VCaP (cell line): ENCODE measurements around the gene IGSF9B.
A peak's percentile ranks its signal among the peaks of the same experiment; 100 is the strongest.

ENCODE experiments used
- H3K27ac ChIP-seq: fragments of 450-650 bp; 2 replicates; pipeline ENCODE4 v1.5.1; 2017
- TF ChIP-seq, protein P1 (sequence below): fragments of 450-650 bp; conservative IDR thresholded peaks from 2 replicates; pipeline ENCODE4 v1.5.1; 2017; ENCODE audit warnings: mild to moderate bottlenecking, moderate library complexity

IGSF9B gene

DNA sequence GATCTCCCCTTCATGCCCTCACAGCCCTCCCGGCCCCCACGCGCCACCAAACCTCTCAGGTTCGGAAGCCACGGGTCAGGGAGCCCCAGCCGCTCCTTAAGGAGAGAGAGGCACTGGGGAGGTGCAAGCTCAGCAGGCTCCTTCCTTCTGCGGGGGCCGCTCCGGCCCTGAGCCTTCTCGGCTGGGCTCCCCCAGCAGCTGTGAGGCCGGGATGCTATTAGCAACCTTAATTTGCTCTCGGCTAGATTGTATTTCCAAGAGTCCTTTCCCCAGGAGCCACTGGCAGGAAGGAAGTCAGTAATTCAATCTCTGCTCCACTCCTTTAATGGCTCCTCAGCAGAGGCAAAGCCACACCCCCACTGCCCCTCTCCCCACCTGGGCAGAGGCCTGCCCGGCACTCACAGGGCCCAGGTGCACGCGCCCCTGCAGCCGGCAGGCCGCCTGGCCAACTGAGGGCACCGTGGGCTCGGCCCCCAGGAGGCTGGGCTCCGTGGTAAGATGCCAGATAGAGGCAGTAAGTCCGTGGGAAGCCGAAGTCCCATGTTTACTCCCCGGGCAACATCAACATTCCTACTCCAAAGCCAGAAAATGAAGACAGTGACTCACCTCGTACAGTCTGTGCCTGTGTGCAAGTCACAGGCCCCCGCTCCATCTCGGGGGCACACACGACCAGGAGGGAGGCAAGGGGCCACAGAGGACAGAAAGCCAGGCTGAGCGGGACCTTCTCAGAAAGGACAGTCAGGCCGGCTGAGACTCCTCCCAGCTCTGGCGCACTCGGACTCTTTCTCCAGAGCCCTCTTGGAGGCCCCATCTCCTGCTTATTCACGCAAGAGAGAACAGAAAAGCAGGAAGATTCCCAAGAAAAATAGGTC lies 5.2 kb downstream of the IGSF9B start:
- TF ChIP-seq, protein P1, sequence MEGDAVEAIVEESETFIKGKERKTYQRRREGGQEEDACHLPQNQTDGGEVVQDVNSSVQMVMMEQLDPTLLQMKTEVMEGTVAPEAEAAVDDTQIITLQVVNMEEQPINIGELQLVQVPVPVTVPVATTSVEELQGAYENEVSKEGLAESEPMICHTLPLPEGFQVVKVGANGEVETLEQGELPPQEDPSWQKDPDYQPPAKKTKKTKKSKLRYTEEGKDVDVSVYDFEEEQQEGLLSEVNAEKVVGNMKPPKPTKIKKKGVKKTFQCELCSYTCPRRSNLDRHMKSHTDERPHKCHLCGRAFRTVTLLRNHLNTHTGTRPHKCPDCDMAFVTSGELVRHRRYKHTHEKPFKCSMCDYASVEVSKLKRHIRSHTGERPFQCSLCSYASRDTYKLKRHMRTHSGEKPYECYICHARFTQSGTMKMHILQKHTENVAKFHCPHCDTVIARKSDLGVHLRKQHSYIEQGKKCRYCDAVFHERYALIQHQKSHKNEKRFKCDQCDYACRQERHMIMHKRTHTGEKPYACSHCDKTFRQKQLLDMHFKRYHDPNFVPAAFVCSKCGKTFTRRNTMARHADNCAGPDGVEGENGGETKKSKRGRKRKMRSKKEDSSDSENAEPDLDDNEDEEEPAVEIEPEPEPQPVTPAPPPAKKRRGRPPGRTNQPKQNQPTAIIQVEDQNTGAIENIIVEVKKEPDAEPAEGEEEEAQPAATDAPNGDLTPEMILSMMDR, result no peak
- H3K27ac ChIP-seq, result peak overlapping the region; percentile 59

DNA sequence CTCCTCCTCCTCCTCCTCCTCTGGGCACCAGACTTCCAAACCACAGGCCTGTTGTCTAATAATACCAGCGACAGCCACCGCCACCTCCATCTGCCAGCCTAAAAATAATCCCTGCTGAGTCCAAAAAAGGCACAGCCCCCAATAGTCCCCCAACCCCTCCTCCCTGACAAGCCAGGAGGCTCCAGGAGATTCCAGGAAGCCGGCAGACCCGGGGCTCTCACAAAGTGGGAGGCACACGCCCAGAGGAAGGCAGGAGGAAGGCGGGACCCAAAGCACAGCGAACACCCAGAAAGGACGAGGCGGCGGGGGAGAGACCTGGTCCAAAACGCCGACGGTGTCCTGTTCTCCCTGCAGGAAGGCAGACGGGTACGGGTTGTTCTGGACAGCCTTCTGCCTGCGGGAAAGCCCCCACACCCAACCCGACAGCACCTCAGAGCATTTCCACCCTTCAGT lies 5.9 kb downstream of the IGSF9B start:
- H3K27ac ChIP-seq, result peak overlapping the region; percentile 59; the same call in 1 of the 2 replicates
- TF ChIP-seq, protein P1, result no peak

DNA sequence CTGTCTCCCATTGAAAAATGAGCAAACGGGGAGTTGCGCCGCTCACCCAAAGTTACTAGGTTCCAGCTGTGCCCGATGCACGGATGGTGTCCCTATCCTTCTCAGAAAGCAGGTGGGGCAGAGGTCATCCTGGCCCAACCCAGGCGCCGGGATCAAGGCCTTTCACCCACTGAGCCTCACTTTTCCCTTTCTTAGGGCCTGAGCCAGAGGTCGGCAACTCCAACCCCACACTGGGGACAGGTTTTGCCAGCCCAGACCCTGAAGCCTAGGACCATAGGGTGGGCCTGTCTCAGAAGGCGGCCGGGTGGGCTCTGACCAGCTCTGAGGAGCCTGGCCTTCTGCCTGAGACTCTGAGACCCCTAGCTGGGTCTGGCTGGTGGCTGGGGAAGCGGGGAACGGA lies 6.3 kb downstream of the IGSF9B start:
- peak overlapping the region; percentile 73; the same call in 1 of the 2 replicates for H3K27ac ChIP-seq
- TF ChIP-seq, protein P1, result no peak

DNA sequence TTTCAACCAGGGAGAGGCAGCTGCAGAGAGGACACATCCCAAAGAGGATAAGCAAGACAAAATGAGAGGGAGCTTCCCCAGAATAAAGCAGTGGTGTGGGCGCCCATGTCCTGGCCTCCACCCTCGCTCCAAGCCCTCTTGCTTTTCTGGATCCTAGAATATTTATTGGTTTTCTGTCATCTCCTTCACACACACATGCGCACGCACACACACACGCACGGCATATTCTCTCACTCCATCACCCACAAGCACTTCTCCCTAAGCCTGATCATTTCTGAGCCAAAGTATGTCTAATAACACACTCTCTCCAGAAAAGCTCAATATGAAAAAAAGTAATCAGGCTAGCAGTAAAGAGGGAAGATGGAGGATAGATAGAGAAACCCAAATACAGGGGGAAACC lies 7.6 kb downstream of the IGSF9B start:
- H3K27ac ChIP-seq, result peak overlapping the region; percentile 73
- TF ChIP-seq, protein P1, result no peak

DNA sequence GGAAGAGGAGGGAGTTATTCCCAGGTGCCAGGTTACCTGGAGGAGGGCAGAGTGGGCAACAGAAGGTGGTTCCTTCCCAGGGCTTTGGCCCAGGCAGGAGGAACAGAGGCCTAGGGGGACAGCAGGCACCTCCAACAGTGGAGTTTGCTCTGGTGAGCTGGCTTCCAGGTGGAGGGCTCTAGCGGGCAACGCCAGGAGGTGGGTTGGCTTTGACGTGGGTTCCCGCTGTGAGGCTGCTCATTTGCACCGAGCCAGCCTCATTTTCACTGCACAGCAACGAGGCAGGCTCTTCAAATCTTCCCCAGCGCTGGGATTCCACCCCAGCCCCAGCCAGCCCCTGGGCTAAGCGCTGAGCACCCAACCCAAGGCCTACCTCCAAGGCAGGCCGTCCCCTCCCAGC lies 8.1 kb downstream of the IGSF9B start:
- TF ChIP-seq, protein P1, result no peak
- H3K27ac ChIP-seq, result peak overlapping the region; percentile 73

DNA sequence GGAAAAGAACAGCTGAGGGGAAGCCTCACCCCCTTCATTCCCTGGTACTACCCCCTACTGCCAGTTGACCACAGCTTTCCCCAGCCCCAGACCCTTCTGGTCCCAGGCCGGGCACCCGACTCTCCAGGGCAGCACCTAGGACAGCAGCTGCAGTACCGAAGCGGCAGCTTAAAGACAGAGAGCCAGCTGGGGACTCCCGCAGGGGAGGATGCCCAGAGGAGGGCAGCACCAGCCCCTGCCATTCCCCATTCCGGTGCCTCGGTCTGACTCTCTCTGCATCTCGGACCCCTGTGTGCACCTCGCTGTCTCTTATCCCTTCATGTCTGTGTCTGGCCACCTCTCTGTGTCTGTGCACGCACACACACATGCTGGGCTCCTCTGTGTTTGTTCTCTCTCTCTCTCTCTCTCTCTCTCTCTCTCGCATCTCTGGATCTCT lies 9.4 kb downstream of the IGSF9B start:
- peak overlapping the region; percentile 73 for H3K27ac ChIP-seq

More for the DNA sequence above, 9.4 kb downstream of the IGSF9B start:
- TF ChIP-seq, protein P1, result peak; percentile 46
